Measurements from ENCODE around the gene IL1RAP.

Gene IL1RAP

DNA sequence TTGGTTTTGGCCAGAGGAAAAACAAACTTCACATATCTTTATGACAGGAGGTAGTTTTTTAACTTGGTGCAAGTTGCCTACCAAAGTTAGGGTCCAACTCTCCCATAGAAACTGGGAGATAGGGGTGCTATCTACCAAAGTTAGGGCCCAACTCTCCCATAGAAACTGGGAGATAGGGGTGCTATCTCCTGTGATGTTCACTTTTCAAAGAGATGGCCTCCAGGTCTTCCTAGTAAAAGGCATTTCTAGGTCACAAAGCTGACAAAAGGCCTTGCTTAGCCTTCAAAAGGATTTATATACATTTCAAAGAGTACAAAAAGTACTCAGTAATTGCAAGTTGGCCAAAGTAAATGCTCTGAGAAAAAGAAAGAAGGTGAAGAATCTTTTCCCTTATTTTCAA is 27.1 kb downstream of the IL1RAP start:
- in situ Hi-C loops (cut with MboI; ENCODE audit: low sequenced_read_pairs) = no loop called here

DNA sequence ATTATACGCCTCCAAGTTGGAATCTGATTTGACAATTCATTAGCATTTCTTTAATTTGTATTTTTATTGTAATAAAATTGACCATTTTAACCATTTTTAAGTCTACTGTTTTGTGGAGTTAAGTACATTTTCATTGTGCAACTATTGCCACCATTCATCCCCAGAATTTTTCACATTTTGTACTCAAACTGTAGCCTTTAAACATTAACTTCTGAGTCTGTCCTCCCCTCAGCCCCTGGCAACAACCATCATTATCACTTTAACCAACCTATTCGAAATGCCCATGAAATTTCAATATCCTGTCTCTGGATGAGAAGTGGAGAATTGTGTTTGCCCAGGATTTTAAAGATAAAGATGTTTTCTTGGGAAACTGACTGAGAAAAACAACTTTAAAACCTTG is 27.7 kb downstream of the IL1RAP start:
- in situ Hi-C loops (cut with MboI; ENCODE audit: low sequenced_read_pairs) = no loop called here

DNA sequence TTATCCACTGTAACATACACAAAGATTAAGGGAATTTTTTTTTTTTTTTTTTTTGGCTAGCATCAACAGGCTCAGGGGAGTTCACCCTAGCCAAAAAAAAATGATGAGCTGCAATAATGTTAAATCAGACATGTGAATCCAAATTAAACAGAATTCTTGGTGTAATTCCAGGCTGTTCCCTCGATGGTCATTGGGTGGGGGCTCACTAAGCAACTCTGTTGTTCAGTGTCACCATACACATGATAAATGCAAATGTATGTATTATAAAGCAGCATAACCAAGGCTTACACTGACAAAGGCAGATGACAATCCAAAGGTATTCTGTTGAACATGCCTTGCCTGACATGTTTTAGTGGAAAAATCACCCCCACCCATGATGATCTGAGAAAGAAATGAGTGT is 29.0 kb downstream of the IL1RAP start:
- in situ Hi-C loops (cut with MboI; ENCODE audit: low sequenced_read_pairs) = no loop called here

DNA sequence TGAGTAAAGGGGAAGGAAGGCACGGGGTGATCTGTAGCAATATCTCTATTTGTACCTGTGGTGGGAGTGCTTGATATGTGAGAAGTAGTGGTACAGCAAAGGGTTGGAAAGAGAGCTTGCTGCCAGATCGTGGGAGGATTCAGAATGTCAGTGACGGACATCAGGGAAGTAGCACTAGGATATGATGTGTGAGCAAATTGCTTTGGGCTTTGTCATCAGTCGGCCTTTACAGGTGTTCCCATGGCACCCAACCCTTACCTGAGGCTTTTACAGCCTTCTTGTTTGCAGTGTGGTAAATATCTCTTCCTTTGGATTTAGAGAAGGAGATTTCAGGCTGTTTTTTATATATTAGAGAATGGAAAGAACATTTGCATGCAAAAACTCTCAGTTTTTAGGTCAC is 29.8 kb downstream of the IL1RAP start:
- in situ Hi-C loops (cut with MboI; ENCODE audit: low sequenced_read_pairs) = no loop called here

DNA sequence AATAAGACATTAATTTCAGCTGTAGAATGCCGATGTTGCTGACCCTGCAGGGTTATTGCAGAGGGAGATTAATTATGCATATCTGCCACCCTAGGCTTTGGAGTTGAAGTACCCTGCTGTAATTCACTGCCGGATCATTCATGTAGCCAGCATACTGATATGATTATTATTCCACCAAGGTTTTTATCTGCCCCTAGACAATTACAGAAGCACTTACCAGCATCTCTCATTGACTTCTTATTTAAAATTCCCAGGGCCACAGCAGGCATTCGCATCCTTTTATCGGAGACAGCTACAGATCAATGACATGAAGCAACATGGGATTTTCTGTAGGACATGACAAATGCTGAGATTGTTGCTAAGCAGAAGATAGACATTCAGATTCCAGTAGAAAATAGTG is 31.3 kb downstream of the IL1RAP start:
- in situ Hi-C loops (cut with MboI; ENCODE audit: low sequenced_read_pairs) = no loop called here

DNA sequence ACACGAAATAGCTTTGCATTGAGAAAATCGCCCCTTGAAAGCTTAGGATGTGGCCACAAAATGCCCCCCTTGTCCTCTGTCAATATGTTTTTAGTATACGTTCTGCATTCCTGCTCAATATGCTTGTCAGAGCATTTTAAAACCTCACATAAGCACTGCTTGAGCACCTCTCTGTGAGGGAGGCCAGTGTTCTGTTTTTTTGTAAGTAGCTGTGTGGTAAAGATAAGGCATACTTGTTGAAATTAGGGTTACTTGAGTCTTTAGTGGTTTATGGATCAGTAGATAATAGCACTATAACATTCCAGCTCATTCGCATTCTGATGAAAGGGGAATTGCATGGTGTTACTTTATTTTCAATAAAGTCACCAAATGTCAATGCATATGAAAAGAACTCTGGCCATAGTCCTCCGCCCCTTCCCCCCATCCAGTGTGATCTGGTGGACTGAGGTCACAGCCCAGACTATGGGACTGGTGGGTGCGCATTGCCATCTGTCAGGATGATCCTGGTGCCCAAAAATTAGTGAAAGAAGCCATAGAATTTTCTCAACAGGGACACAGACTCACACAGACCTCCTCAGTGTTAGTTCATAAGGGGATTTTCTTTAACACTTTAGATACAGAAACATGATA is 33.1 kb downstream of the IL1RAP start:
- in situ Hi-C loops (cut with MboI; ENCODE audit: low sequenced_read_pairs) = no loop called here

DNA sequence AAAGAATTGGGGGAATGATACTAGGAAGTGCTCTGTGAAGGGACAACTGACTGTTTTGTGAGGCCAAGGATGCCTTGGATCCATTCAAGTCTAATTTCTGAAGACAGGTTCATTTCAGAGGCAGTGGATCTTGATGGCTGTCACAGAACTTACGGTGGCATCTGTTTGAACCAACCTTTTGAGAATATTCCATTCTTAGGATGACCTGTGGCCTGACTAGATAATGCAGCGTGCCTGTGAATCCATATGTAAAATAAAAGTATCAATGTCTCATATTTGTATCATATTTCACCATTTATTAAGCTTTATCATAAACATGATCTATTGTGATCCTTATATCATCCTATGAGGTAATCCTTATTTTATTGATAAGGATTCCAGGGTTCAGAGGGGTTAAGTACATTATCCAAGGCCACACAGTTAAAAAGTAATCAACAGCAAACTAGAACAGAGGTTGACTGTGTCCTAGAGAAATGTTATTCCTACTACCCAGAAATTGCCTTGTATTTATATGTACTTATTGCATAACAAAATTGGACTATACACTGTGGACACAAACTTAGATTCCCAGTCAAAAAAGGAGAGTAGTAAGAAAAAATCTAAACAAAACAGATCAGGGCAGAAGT is 34.3 kb downstream of the IL1RAP start:
- in situ Hi-C loops (cut with MboI; ENCODE audit: low sequenced_read_pairs) = no loop called here

DNA sequence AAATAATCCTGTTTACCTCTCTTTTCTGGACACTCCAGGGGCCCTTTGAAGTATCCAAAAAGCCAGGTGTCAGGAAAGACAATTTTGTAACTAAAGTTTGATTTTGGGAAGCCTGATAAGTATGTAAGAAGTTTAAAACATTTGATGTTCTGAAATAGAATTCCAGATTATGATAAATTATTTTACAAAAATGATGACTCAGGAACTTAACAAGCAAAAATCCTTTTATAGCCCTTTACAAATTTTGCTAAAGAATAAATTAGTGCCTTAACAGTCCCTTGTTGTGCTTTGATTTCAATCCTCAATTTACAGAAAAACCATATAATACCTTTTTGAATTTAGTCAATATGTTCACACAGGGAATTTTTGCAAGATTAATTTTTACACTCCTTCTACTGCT is 38.1 kb downstream of the IL1RAP start:
- in situ Hi-C loops (cut with MboI; ENCODE audit: low sequenced_read_pairs) = no loop called here

DNA sequence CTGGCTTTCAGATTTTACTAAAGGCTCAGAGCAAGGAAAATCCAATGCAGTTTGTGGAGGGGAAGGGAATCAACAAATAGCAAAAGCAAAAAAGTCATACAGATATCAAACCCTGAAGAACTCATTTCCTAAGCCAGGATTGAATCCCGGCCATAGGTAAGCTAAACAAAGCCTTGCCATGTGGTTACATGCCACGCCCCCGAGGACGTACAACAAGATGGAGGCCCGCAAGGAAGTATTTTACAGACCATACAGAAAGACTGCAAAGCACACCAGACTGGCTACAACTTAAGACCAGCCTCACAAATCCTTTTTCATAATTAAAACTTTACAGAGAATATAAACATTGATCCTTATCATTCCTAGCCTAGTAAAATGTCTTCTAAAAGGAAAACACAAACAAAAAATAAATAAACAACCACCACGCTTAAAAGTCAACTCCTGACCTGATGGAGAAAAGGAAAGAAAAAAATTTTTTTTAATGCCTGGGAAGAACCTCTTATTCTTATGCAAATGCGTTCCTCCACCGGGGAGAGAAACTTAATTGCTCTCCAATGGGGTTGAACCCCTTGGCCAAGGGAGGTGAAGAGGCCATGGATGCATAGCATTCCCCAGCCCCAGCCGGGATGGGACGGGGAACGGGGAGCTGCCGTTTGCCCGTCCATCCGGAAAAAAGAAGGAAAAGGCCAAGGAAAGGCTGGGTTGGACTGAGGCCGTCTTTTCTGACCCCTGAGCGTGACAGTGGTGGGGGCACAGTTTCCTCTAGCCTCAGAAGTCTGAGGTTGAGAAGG is 39.3 kb downstream of the IL1RAP start:
- in situ Hi-C loops (cut with MboI; ENCODE audit: low sequenced_read_pairs) = no loop called here

DNA sequence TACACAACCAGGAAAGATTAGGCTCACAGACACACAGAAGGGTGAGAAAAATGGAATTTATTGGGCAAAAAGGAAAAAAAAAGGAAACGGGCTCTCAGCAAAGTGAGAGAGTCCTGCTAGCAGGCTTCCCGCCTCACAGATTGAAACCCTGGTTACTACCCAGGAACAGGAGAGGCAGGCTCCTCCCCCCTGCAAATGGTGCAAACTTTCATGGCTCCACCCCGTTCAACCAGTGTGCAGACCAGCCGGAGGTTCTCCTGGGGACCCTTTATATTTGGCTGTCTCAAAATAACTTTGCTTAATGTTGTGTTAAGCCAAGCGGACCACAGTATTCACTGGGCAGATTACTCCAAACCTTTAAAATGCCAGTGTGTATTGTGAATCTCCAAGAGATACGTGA is 40.3 kb downstream of the IL1RAP start:
- in situ Hi-C loops (cut with MboI; ENCODE audit: low sequenced_read_pairs) = no loop called here

DNA sequence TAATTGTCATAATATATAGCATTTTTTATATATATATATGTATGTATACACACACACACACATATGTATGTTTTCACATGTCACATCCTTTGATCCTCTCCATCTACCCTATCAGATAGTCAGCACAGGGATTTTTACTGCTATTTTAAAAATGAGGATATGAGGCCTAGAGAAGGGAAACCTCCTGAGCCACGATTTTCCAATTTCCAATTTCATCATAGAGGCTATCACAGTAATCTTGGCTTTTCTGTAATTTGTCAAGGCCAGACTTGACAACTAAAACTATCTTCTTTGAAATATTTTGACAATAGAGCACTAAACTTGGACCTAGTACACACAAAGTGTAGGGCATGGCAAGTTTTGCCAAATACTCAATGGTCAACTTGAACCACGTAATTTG is 42.5 kb downstream of the IL1RAP start:
- in situ Hi-C loops (cut with MboI; ENCODE audit: low sequenced_read_pairs) = no loop called here

DNA sequence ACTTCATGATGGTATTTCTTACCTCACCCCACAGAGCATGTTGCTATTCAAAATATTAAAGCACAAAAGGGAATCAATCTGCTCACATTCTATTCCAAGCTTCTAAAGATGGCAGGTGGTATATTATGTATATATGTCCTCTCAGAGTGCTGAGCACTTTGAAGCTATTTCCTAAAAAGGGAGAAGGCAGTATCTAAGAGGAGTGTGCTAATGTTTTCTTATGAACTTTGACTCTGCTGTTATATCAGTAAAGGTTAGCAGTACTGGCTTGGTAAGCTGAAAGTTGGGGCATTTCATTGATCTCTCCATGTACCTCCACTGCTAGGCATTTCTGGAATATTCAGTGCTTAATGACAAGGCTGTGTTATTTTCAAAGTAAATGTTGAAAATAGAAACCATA is 43.4 kb downstream of the IL1RAP start:
- in situ Hi-C loops (cut with MboI; ENCODE audit: low sequenced_read_pairs) = no loop called here

DNA sequence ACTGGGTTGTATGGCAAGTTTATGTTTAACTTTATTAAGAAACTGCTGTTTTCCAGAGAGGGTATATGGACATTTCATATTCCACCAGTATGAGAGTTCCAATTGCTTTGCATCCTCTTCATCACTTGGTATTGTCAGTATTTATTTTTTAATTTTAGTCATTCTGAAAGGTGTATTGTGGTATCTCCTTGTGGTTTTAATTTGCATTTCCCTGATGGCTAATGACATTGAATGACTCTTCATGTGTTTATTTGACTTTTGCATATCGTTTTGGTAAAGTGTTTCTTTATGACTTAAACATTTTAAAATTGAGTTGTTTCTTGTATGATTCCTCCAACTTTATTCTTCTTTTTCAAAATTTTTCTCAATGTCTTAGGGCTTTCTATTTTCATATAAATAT is 44.4 kb downstream of the IL1RAP start:
- in situ Hi-C loops (cut with MboI; ENCODE audit: low sequenced_read_pairs) = no loop called here

DNA sequence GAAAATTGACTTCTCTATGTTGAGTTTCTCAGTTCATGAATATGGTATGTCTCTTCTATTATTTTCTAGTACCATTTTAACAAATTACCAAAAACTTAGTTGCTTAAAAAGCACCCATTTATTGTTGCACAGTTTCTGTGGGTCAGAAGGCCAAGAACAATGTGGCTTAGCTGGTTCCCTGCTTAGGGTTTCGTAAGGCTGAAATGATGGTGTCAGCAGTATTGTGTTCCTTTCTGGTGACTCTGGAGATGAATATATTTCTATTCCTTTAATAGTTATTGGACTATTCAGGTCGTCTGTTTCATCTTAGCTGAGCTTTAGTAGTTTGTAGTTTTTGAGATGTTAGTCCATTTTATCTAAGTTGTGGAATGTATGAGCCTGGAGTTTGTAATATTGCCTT is 44.9 kb downstream of the IL1RAP start:
- in situ Hi-C loops (cut with MboI; ENCODE audit: low sequenced_read_pairs) = no loop called here

DNA sequence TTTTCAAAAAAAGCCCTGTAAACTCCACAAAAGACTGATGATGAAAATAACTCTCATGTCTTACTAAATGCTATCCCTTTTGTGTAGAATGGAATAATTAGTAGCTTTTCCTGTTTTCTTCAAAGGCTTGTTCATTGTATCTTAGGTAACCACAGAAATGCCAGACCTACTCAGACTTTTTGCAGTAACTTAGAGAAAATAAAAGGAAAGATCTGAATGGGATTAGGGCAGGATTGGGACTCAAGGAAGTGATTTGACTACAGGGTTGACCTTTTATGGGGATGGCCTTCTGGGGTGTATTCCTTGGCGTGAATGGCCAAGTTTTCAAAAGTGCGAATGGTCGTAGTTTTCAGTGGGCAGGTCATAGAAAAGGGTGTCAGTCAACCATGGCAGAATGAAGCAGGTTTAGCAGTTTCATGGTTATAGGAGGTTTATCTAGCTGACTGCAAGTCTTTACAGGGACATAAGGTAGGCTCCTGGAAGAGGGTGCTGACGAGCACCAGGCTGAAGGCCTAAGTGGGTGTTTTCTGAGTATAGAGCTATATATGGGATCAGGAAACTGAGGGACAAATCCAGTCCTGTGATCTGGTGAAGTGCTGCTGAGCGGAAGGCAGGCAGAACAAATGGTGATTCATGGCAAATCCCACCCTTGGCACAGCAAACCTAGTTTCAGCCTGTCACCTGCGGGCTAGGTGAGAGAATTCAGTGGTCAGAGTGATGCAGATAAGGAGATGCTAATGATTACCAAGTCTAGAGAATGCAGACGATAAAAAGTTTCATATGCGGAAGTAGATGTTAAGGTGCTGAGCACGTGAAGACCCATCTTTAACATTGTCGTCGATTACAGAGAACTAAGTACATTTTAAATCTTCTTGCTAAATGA is 46.4 kb downstream of the IL1RAP start:
- in situ Hi-C loops (cut with MboI; ENCODE audit: low sequenced_read_pairs) = no loop called here

DNA sequence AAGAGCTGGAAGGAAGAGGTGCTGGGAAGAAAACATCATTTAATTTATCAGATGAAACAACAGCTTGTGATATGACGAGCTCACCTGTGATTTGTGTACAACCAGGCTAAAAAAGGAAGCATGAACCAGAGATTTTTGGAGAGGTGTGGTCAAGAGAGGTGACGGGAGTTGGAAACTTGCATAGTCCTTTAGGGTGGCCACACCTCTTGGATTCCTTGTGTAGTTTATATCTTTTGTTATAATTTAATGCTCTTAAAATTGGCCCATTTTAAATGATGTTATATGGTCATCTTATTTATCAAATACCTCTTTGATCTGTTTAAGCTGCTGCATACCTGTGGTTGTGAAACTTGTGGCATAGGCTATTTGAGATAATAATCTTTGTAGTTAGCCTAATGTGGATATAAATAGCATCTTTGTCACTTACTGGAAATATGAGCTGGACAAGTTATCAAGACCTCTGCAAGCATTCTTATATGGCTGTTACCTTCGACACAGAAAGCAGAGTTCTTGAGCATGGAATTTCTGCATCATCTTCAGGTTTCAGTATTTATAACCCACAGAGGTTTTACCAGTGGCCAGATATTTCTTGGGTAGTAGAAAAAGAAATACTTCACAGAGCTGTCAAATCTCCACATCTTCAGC is 49.1 kb downstream of the IL1RAP start:
- in situ Hi-C loops (cut with MboI; ENCODE audit: low sequenced_read_pairs) = no loop called here

DNA sequence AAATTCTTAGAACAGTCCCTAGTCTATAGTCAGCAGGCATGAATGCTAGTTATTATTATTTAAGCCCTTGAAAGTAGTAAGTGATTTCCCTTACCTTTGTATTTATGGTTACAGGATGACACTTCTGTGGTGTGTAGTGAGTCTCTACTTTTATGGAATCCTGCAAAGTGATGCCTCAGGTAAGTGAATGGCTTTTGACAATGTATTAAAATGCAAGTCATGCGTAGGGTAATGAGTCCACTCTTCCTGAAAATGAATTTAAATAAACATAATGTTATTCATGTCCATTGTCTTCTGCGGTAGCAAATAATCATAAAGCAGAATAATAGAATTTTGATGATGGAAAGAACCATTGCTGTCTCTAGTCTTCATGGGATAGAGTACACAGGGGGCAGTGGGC is 50.3 kb downstream of the IL1RAP start:
- in situ Hi-C loops (cut with MboI; ENCODE audit: low sequenced_read_pairs) = no loop called here

DNA sequence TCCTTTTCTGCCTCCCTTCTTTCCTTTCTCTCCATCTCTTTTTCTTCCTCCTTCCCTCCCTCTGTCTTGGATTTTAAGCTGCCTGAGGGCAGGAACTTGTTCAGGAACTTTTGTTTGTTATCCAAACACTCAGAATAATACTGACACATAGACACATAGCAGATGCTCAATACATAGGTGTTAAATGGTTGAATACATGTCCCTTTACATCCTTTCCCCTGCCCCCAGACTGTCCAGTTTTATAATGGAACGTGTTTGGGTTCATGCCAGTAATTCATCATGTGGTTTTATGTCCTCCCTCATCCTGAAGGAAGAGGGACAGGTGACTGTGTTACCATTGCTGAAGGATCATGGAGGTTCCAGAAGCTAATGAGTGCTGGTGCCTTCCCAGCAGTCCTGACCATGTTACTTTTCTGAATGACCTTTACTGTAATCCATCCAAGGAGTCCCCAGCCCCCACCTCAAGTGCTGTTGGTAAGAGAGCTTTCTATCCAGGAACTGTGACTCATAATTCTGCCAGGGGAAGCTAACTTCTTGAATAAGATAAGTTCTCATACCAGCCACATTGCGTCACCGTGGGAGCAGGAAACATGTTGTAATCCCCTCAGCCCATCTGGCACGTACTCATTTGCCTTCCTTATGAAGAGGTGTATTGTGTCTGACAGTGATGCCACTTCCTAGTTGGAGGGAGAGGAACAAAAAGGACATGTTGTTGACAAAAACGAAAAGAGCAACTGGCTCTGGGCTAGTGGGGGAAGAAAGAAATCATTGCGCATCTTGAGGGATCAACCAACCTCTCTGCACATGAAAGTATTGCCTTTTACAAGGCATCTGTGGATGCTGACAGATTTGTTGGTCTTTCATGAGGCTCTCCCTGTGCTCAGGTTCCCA is 52.4 kb downstream of the IL1RAP start:
- in situ Hi-C loops (cut with MboI; ENCODE audit: low sequenced_read_pairs) = no loop called here

DNA sequence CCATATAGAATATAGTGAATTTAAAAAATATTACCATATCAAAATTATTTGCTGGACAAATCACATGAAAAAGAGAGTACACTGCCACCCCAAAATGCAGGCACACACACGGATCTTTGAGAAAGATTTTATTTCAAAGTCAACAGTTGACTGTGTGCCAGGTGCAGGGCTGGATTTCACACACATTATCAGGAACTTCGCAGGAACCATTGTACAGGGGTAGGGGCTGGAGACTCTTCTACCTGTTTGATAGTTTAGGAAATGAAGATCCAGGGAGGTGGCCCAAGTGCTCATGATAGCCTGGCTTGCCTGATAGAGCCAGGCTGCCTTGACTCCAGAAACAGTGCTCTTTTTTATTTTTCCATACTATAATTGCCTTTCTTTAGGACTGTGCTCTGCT is 54.2 kb downstream of the IL1RAP start:
- in situ Hi-C loops (cut with MboI; ENCODE audit: low sequenced_read_pairs) = no loop called here

DNA sequence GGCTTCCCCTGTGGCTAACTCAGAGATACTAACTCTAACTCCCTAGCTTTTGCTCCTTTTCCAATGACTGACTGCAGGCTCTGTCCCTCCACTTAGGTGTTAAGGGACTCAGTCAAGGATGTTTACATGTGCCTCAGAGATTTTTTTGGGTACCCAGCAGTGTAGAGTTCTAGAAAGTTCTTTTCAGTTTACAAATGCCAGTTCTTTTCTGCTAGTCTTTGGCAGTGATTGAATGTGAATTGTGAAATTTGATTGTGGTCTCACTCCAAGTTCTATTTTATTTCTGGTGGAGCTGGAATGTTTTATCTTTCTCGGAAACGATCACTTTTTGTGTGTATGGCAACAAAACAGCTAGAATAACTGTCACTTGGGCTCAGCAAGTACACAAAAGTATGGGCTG is 60.6 kb downstream of the IL1RAP start:
- in situ Hi-C loops (cut with MboI; ENCODE audit: low sequenced_read_pairs) = no loop called here

Measured in hTERT RPE-1 (cell line).